CD14-positive monocyte (primary cell): ENCODE measurements around the gene ZNF440. TPM values are rescaled to one million over a fixed set of nuclear protein-coding genes. Genes with fewer than 3 reads are reported as not detected.

Experiments
- DNase-seq, 3 donors: peaks; one replicate each; pipeline ENCODE4 v3.0.0-alpha.2; 2011 to 2022
- H2AFZ ChIP-seq: 2 replicates; pipeline ENCODE4 v1.6.0; 2012; ENCODE audit warnings: mild to moderate bottlenecking, low read depth, low read length, inconsistent platforms; ENCODE audit not compliant: insufficient read depth, poor library complexity, severe bottlenecking
- H3K27ac ChIP-seq, 2 donors: 1 replicate in 1 of 2; 2 replicates in 1 of 2; pipeline ENCODE4 v1.5.1; 2012 to 2013; ENCODE audit warnings: low read length in 2 of 2, control low read depth in 1 of 2, inconsistent platforms in 1 of 2, low read depth in 1 of 2, mild to moderate bottlenecking in 1 of 2
- H3K27me3 ChIP-seq, 2 donors: one replicate each; pipeline versions ENCODE4 v1.6.0 to v1.6.1; 2011 to 2013; ENCODE audit warnings: low read length in 2 of 2; ENCODE audit not compliant: control insufficient read depth in 2 of 2, insufficient read depth in 2 of 2
- H3K36me3 ChIP-seq, 2 donors: replicated peaks in 1 of 2; 1 replicate in 1 of 2; 2 replicates in 1 of 2; pipeline versions ENCODE4 v1.5.1 to v1.6.1; 2012 to 2013; ENCODE audit warnings: low read length in 2 of 2, control low read depth in 1 of 2, inconsistent platforms in 1 of 2, mild to moderate bottlenecking in 1 of 2; ENCODE audit not compliant: insufficient read depth in 2 of 2, control insufficient read depth in 1 of 2
- H3K4me1 ChIP-seq, 2 donors: 1 replicate in 1 of 2; 2 replicates in 1 of 2; pipeline versions ENCODE4 v1.5.1 to v1.6.1; 2012 to 2013; ENCODE audit warnings: low read length in 2 of 2, control low read depth in 1 of 2, inconsistent platforms in 1 of 2, mild to moderate bottlenecking in 1 of 2, moderate library complexity in 1 of 2; ENCODE audit not compliant: insufficient read depth in 2 of 2, control insufficient read depth in 1 of 2
- H3K4me2 ChIP-seq: replicated peaks from 2 replicates; pipeline ENCODE3; 2012; ENCODE audit warnings: low read length, moderate library complexity, mild to moderate bottlenecking; ENCODE audit not compliant: poor library complexity, severe bottlenecking; ENCODE audit errors: extremely low read depth
- H3K4me3 ChIP-seq, 3 experiments: fragments of 200-600 bp in 1 of 3; sonication (generic) in 1 of 3; replicated peaks in 1 of 3; 1 replicate in 2 of 3; 2 replicates in 1 of 3; pipeline ENCODE4 v1.5.1; 2011 to 2013; ENCODE audit warnings: low read length in 3 of 3, mild to moderate bottlenecking in 3 of 3, control low read depth in 2 of 3, low read depth in 2 of 3, inconsistent platforms in 1 of 3, moderate library complexity in 1 of 3
- H3K79me2 ChIP-seq: 2 replicates; pipeline ENCODE4 v1.6.0; 2012; ENCODE audit warnings: mild to moderate bottlenecking, control low read depth, inconsistent platforms, low read length, moderate library complexity; ENCODE audit not compliant: insufficient read depth
- H3K9ac ChIP-seq: 2 replicates; pipeline ENCODE4 v1.6.0; 2017; ENCODE audit warnings: low read length, mild to moderate bottlenecking; ENCODE audit not compliant: insufficient read depth, poor library complexity, severe bottlenecking
- H3K9me3 ChIP-seq, 2 donors: replicated peaks in 1 of 2; 1 replicate in 1 of 2; 2 replicates in 1 of 2; pipeline versions ENCODE4 v1.5.1 to v1.6.1; 2012 to 2013; ENCODE audit warnings: low read length in 2 of 2, control low read depth in 1 of 2; ENCODE audit not compliant: control insufficient read depth in 1 of 2, insufficient read depth in 1 of 2
- H4K20me1 ChIP-seq: 2 replicates; pipeline ENCODE4 v1.6.0; 2012; ENCODE audit warnings: mild to moderate bottlenecking, low read length, control low read depth, moderate library complexity; ENCODE audit not compliant: insufficient read depth
- H3K27ac Mint-ChIP-seq, 7 donors: one replicate each; pipeline ENCODE4 v1.8.0; 2020; ENCODE audit warnings: mild to moderate bottlenecking in 7 of 7, mixed read lengths in 7 of 7, moderate library complexity in 6 of 7, inconsistent platforms in 2 of 7
- H3K27me3 Mint-ChIP-seq, 3 donors: one replicate each; pipeline ENCODE4 v1.8.0; 2021 to 2022; ENCODE audit warnings: low read depth in 3 of 3, mild to moderate bottlenecking in 3 of 3, mixed read lengths in 3 of 3, moderate library complexity in 3 of 3, inconsistent platforms in 1 of 3
- H3K36me3 Mint-ChIP-seq, 2 donors: one replicate each; pipeline ENCODE4 v1.8.0; 2020; ENCODE audit warnings: mixed read lengths in 2 of 2, inconsistent platforms in 1 of 2, mild to moderate bottlenecking in 1 of 2
- H3K4me1 Mint-ChIP-seq: one replicate; pipeline ENCODE4 v1.8.0; 2020; ENCODE audit warnings: mild to moderate bottlenecking, mixed read lengths
- H3K4me3 Mint-ChIP-seq, 2 donors: one replicate each; pipeline ENCODE4 v1.8.0; 2020; ENCODE audit warnings: mild to moderate bottlenecking in 2 of 2, mixed read lengths in 2 of 2, moderate library complexity in 1 of 2
- H3K9me3 Mint-ChIP-seq, 7 donors: one replicate each; pipeline ENCODE4 v1.8.0; 2020 to 2022; ENCODE audit warnings: mixed read lengths in 7 of 7, mild to moderate bottlenecking in 6 of 7, moderate library complexity in 6 of 7, inconsistent platforms in 2 of 7
- CTCF ChIP-seq: fragments of 200-600 bp; IDR thresholded peaks from one replicate; pipeline ENCODE4 v1.8.0; 2022; ENCODE audit warnings: antibody characterized with exemption, mild to moderate bottlenecking
- WGBS: methylation state at CpG from one replicate; pipeline ENCODE4 v1.1.5; 2013; ENCODE audit warnings: missing lambda C conversion rate; ENCODE audit not compliant: insufficient coverage; 5-methylcytosine and 5-hydroxymethylcytosine counted together
- intact Hi-C, 2 donors: fragments of 100-400 bp; cut with micrococcal nuclease; formaldehyde crosslinking; loops; one replicate each; pipeline versions ENCODE4 v1.15.0 to v1.15.1; 2023
- polyA plus RNA-seq, 3 donors: library from polyadenylated mRNA; depleted of rRNA in 1 of 3; unstranded in 2 of 3; stranded (reverse) in 1 of 3; fragments of 300-500 nt in 2 of 3; fragments of >200 nt in 1 of 3; fragmentation: Illumina TruSeq in 2 of 3; gene quantifications; 1 replicate in 2 of 3; 2 replicates in 1 of 3; pipeline ENCODE4 v1.2.3, GENCODE V29; 2012 to 2021

The ZNF440 gene
- polyA plus RNA-seq, 3 donors: 2.4 to 4.1 (median 3.4) TPM

- Histone ChIP-seq H4K20me1 (no peaks in the 10 kb centered on the region), H3K4me3 (peak overlapping the region in 1 of 3 experiments; percentile 86), H3K4me1 (peaks cover 16 to 22% of the 10 kb centered on the region in 2 donors), H3K27ac (no peak overlapping the region), H3K9ac (no peak overlapping the region), H3K4me2 (peak overlapping the region; percentile 98), H2AFZ (peak overlapping the region; percentile 98), H3K9me3 (peaks cover 4 to 6% of the 10 kb centered on the region in 2 donors), H3K36me3 (no peaks in the 10 kb centered on the region), H3K79me2 (no peaks in the 10 kb centered on the region), H3K27me3 (no peaks in the 10 kb centered on the region)
- DNase-seq: peak; percentile 63 to 76 (median 74)
- peaks cover 22% of the 10 kb centered on the region for H3K4me1 Mint-ChIP-seq
- no peaks in the 10 kb centered on the region for H3K36me3 Mint-ChIP-seq
- H3K27me3 Mint-ChIP-seq: peaks cover 2 to 10% (median 4%) of the 10 kb centered on the region in 3 donors
- peaks cover 7 to 21% (median 12%) of the 10 kb centered on the region in 7 donors for H3K9me3 Mint-ChIP-seq
- TF ChIP-seq CTCF: peak; percentile 78
- intact Hi-C loops: loop anchor here (5.0 to 10.0 kb wide), 5 partner anchors 60 to 347 kb away; partner anchors contain the start of genes ZNF20 (in 2 of the 2) and ZNF823 (in 1 of the 2)
- 0% methylated on average over 4 of the region's 8 CpGs for WGBS
- peak overlapping the region in 2 of 7 donors; percentile 11 to 16 for H3K27ac Mint-ChIP-seq
- peak overlapping the region; percentile 92 to 96 for H3K4me3 Mint-ChIP-seq
Measured at GRCh38 chr19:11797491-11797890, 16.6 kb upstream of the ZNF440 start.

- Histone ChIP-seq H3K27me3 (no peaks in the 10 kb centered on the region), H3K9ac (peak within 1 kb of the TSS; percentile 75), H2AFZ (peak within 1 kb of the TSS; percentile 98), H3K36me3 (no peaks in the 10 kb centered on the region), H3K9me3 (peaks cover 10 to 15% of the 10 kb centered on the region in 2 donors), H3K4me3 (peak within 1 kb of the TSS; percentile 68 to 86 (median 71)), H4K20me1 (no peaks in the 10 kb centered on the region), H3K79me2 (no peaks in the 10 kb centered on the region), H3K4me2 (peak within 1 kb of the TSS; percentile 98), H3K27ac (peak within 1 kb of the TSS; percentile 23 to 72), H3K4me1 (peaks cover 16 to 22% of the 10 kb centered on the region in 2 donors)
- intact Hi-C loops: loop anchor here (1.0 to 10.0 kb wide), 6 partner anchors 16 to 346 kb away; partner anchors contain the start of genes ZNF20 (in 2 of the 2), ZNF440 (in 1 of the 2) and ZNF823 (in 1 of the 2)
- Mint-ChIP-seq H3K27me3 (peaks cover 1 to 10% (median 4%) of the 10 kb centered on the region in 3 donors), H3K9me3 (peaks cover 10 to 31% (median 21%) of the 10 kb centered on the region in 7 donors), H3K36me3 (peaks cover 0 to 2% of the 10 kb centered on the region in 2 donors), H3K27ac (peak within 1 kb of the TSS; percentile 31 to 88 (median 81)), H3K4me1 (peaks cover 22% of the 10 kb centered on the region), H3K4me3 (peak within 1 kb of the TSS; percentile 92 to 96)
- DNase-seq: peak; percentile 71 to 83 (median 75)
- WGBS: 0% methylated on average over 56 of the region's 56 CpGs
- no peak for TF ChIP-seq CTCF
Measured at GRCh38 chr19:11798391-11799330, 15.4 kb upstream of the ZNF440 start, which contains the start of gene ZNF491. Gene ZNF491, plus strand, starts transcription at chr19:11798523. Its CDS starts 7,431 bp downstream, at chr19:11805954.
